SJSA1 (cell line): ENCODE data around the gene MTREX. TPM values are rescaled to one million over a fixed set of nuclear protein-coding genes. Genes with fewer than 3 reads are reported as not detected.

Experiments used
- DNase-seq, 2 experiments: peaks; one replicate each; pipeline ENCODE4 v3.0.0-alpha.2; 2015 to 2020; ENCODE audit warnings: low spot score in 2 of 2, low read depth in 1 of 2
- H3K27ac ChIP-seq: fragments of 250-450 bp; sonication (Bioruptor Pico); 2 replicates; pipeline ENCODE4 v1.5.1; 2020; ENCODE audit warnings: mild to moderate bottlenecking, moderate library complexity
- H3K27me3 ChIP-seq: fragments of 250-450 bp; sonication (Bioruptor Pico); replicated peaks from 2 replicates; pipeline ENCODE4 v1.5.1; 2020; ENCODE audit warnings: mild to moderate bottlenecking, moderate library complexity
- H3K36me3 ChIP-seq: fragments of 250-450 bp; sonication (Bioruptor Pico); 2 replicates; pipeline ENCODE4 v1.5.1; 2020; ENCODE audit warnings: mild to moderate bottlenecking
- H3K4me1 ChIP-seq: fragments of 250-450 bp; sonication (Bioruptor Pico); replicated peaks from 2 replicates; pipeline ENCODE4 v1.6.1; 2021; ENCODE audit warnings: mild to moderate bottlenecking
- H3K4me3 ChIP-seq: fragments of 250-450 bp; sonication (Bioruptor Pico); 2 replicates; pipeline ENCODE4 v1.5.1; 2020; ENCODE audit warnings: mild to moderate bottlenecking
- H3K9me3 ChIP-seq: fragments of 250-450 bp; sonication (Bioruptor Pico); replicated peaks from 2 replicates; pipeline ENCODE4 v1.5.1; 2020; ENCODE audit warnings: mild to moderate bottlenecking
- total RNA-seq: library from RNA; depleted of rRNA; stranded (reverse); fragments of >200 nt; shearing (Covaris generic); gene quantifications from 2 replicates; pipeline ENCODE4 v1.2.3, GENCODE V29; 2014

Gene MTREX
- total RNA-seq, 1 experiment from 2014 or later: 93.3 TPM

GRCh38 chr5:55437452-55437851 is 129.7 kb downstream of the MTREX start:
- Histone ChIP-seq H3K4me1 (peaks cover 40% of the 10 kb centered on the region), H3K9me3 (no peaks in the 10 kb centered on the region), H3K4me3 (no peak overlapping the region), H3K27me3 (no peaks in the 10 kb centered on the region), H3K36me3 (no peaks in the 10 kb centered on the region), H3K27ac (peak overlapping the region; percentile 74)
- DNase-seq: no peak

DNA sequence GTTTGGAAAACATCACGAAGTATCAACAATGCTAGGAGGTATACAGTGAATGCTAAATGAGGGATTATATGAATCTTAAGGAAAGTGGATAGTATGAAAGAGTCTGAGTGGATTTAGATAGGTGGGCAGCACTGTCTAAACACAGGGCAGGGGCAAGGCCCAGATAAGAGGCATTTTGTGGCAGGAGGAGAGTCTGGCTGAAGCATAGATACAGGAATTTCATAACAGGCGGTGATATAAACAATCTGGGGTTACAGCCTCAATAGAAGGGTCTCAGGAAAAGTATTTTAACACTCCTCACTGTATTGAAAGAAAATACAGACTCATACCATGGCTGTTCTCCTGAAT is 130.0 kb downstream of the MTREX start:
- Histone ChIP-seq H3K4me1 (peaks cover 40% of the 10 kb centered on the region), H3K27me3 (no peaks in the 10 kb centered on the region), H3K4me3 (no peak overlapping the region), H3K36me3 (no peaks in the 10 kb centered on the region), H3K27ac (peak overlapping the region; percentile 74), H3K9me3 (no peaks in the 10 kb centered on the region)
- DNase-seq: no peak

DNA sequence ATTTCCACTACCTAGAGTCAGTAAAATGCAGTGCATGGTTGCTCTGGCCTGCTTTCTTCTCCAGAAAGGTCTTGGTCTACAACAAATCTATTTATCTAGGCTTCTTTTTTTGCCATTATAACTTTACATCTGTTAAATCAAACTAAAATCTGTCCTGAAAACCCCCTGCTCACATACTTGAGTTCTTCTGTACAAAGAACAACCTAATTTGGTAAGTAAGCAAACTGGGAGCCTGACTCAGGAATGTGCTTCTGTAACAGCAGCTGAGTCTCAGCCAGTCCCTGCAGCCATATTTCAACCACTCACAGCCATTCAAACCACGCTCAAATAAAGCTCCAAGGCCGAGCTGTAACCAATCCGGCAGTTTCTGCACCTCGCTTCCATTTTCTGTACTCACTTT is 131.2 kb downstream of the MTREX start:
- Histone ChIP-seq H3K36me3 (no peaks in the 10 kb centered on the region), H3K27me3 (no peaks in the 10 kb centered on the region), H3K4me3 (no peak overlapping the region), H3K4me1 (peaks cover 40% of the 10 kb centered on the region), H3K9me3 (no peaks in the 10 kb centered on the region), H3K27ac (peak overlapping the region; percentile 74)
- DNase-seq: peak; percentile 62 to 65

GRCh38 chr5:55440188-55440646 is 132.4 kb downstream of the MTREX start:
- no peak overlapping the region for H3K4me3 ChIP-seq
- H3K4me1 ChIP-seq: peaks cover 40% of the 10 kb centered on the region
- no peaks in the 10 kb centered on the region for H3K9me3 ChIP-seq
- no peaks in the 10 kb centered on the region for H3K36me3 ChIP-seq
- no peaks in the 10 kb centered on the region for H3K27me3 ChIP-seq
- no peak for DNase-seq
- H3K27ac ChIP-seq: peak overlapping the region; percentile 74

- Histone ChIP-seq H3K27ac (no peak overlapping the region; the same call in 1 of the 2 replicates), H3K27me3 (no peaks in the 10 kb centered on the region), H3K9me3 (no peaks in the 10 kb centered on the region), H3K36me3 (no peaks in the 10 kb centered on the region), H3K4me3 (no peak overlapping the region), H3K4me1 (peaks cover 40% of the 10 kb centered on the region)
- DNase-seq: no peak
Measured at GRCh38 chr5:55441107-55441771, 133.4 kb downstream of the MTREX start.

GRCh38 chr5:55441954-55442353 is 134.2 kb downstream of the MTREX start:
- no peak overlapping the region for H3K27ac ChIP-seq
- no peaks in the 10 kb centered on the region for H3K9me3 ChIP-seq
- no peaks in the 10 kb centered on the region for H3K27me3 ChIP-seq
- H3K36me3 ChIP-seq: no peaks in the 10 kb centered on the region
- H3K4me3 ChIP-seq: no peak overlapping the region
- H3K4me1 ChIP-seq: peaks cover 36% of the 10 kb centered on the region
- DNase-seq: no peak

DNA sequence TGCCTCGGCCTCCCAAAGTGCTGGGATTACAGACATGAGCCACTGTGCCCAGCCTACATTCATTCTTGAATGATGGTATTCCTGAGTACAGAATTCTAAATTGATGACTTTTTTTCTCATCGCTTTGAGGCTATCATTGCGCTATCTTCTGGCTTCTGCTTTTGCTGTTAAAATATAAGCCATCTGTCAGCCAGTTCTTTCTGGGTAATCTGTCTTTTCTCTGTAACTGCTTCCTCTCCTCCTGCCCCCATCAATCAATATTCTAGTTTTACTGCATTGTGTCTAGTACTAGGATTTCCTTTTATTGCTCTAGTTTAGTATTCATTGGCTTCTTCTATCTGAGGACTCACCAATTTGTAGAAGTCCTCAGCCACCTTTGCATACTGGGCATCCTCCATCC is 138.0 kb downstream of the MTREX start:
- H3K9me3 ChIP-seq: no peaks in the 10 kb centered on the region
- DNase-seq: no peak
- no peaks in the 10 kb centered on the region for H3K36me3 ChIP-seq
- no peak overlapping the region for H3K27ac ChIP-seq
- H3K4me3 ChIP-seq: no peak overlapping the region
- no peaks in the 10 kb centered on the region for H3K4me1 ChIP-seq
- no peaks in the 10 kb centered on the region for H3K27me3 ChIP-seq

DNA sequence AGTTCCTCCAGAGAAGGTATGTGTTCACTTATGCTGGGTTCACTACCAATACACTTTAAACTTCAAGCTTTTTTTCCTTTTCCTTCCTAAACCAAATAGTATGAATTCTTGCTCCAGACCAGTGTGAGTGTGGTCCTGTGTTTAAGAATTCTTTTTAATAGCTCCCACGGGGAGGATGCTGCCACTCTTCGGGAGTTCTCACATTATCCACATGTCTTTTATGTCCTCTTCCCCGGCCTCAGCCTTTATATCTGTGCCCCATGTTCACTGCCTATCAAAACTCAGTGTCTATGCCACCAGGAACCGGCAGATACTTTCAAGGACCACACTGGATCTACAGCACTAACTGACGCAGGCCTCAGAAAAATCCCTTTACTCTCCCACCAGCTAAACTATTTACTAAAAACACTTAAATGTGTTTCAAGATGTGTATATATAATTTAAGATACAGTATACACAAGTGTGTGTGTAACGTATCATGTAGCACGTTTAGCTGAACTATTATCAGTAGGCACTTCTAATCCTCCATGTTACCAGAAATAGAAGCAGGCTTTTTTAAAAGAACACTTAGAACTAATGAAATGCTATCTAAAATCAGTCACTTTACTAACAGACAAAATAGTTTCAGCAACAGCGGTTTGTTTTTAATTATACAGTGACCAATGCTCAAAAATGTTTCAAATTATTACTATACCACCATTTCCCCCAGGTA is 139.0 kb downstream of the MTREX start:
- Histone ChIP-seq H3K9me3 (no peaks in the 10 kb centered on the region), H3K4me1 (no peaks in the 10 kb centered on the region), H3K27ac (no peak overlapping the region), H3K4me3 (no peak overlapping the region), H3K36me3 (no peaks in the 10 kb centered on the region), H3K27me3 (no peaks in the 10 kb centered on the region)
- DNase-seq: no peak

GRCh38 chr5:55450050-55450765 is 142.4 kb downstream of the MTREX start:
- H3K9me3 ChIP-seq: no peaks in the 10 kb centered on the region
- H3K4me3 ChIP-seq: no peak overlapping the region
- no peaks in the 10 kb centered on the region for H3K27me3 ChIP-seq
- no peak overlapping the region for H3K27ac ChIP-seq
- DNase-seq: no peak
- H3K36me3 ChIP-seq: no peaks in the 10 kb centered on the region
- H3K4me1 ChIP-seq: no peaks in the 10 kb centered on the region

GRCh38 chr5:55451976-55452375 is 144.2 kb downstream of the MTREX start:
- no peak for DNase-seq
- H3K4me1 ChIP-seq: peaks cover 12% of the 10 kb centered on the region
- H3K4me3 ChIP-seq: no peak overlapping the region
- H3K27me3 ChIP-seq: no peaks in the 10 kb centered on the region
- no peak overlapping the region for H3K27ac ChIP-seq
- no peaks in the 10 kb centered on the region for H3K36me3 ChIP-seq
- H3K9me3 ChIP-seq: no peaks in the 10 kb centered on the region

GRCh38 chr5:55453211-55453610 is 145.4 kb downstream of the MTREX start:
- no peak for DNase-seq
- H3K36me3 ChIP-seq: no peaks in the 10 kb centered on the region
- H3K4me3 ChIP-seq: no peak overlapping the region
- no peaks in the 10 kb centered on the region for H3K9me3 ChIP-seq
- H3K27me3 ChIP-seq: no peaks in the 10 kb centered on the region
- H3K4me1 ChIP-seq: peaks cover 12% of the 10 kb centered on the region
- H3K27ac ChIP-seq: no peak overlapping the region

GRCh38 chr5:55454282-55454681 is 146.5 kb downstream of the MTREX start:
- no peak overlapping the region for H3K27ac ChIP-seq
- peaks cover 12% of the 10 kb centered on the region for H3K4me1 ChIP-seq
- no peaks in the 10 kb centered on the region for H3K36me3 ChIP-seq
- H3K27me3 ChIP-seq: no peaks in the 10 kb centered on the region
- DNase-seq: no peak
- H3K4me3 ChIP-seq: no peak overlapping the region
- no peaks in the 10 kb centered on the region for H3K9me3 ChIP-seq

GRCh38 chr5:55456216-55456895 is 148.6 kb downstream of the MTREX start:
- peak in 1 of 2 experiments; percentile 31 for DNase-seq
- Histone ChIP-seq H3K27me3 (no peaks in the 10 kb centered on the region), H3K9me3 (no peaks in the 10 kb centered on the region), H3K4me1 (peaks cover 12% of the 10 kb centered on the region), H3K36me3 (no peaks in the 10 kb centered on the region), H3K27ac (peak overlapping the region; percentile 25; the same call in 1 of the 2 replicates), H3K4me3 (no peak overlapping the region)
